Omental fat pad (tissue), 4 donors: ENCODE results near the gene JAZF1. TPM values are rescaled to one million over a fixed set of nuclear protein-coding genes. Genes with fewer than 3 reads are reported as not detected.

Experiments used
- ATAC-seq: fragments of 150-250 bp; one replicate; pipeline ENCODE4 v1.9.1; 2016; ENCODE audit warnings: mild to moderate bottlenecking, moderate library complexity; ENCODE audit not compliant: low FRiP score
- DNase-seq: peaks from one replicate; pipeline ENCODE4 v3.0.0-alpha.2; 2019; ENCODE audit warnings: low spot score
- CTCF ChIP-seq, 3 donors: fragments of 450-650 bp; IDR thresholded peaks; one replicate each; pipeline ENCODE4 v1.5.1; 2016 to 2017; ENCODE audit warnings: antibody characterized with exemption in 3 of 3, mild to moderate bottlenecking in 3 of 3, moderate library complexity in 2 of 3
- total RNA-seq, 4 donors: library from RNA; depleted of rRNA; stranded (reverse); fragments of >200 nt; gene quantifications; one replicate each; pipeline ENCODE4 v1.1.0, GENCODE V29; 2016

JAZF1 gene
- total RNA-seq, 4 donors from 2014 or later = 12.1 to 15.3 (median 12.8) TPM

- TF ChIP-seq CTCF (IDR thresholded peaks at IDR 0.05) = no peak
- ATAC-seq = no peak
- DNase-seq = no peak
Observed at GRCh38 chr7:27963056-27963455, 217.5 kb downstream of the JAZF1 start.

GRCh38 chr7:27962273-27962672 is 218.3 kb downstream of the JAZF1 start:
- ATAC-seq (no peak), DNase-seq (no peak)
- no peak for TF ChIP-seq CTCF (IDR thresholded peaks at IDR 0.05)

GRCh38 chr7:27961255-27961654 is 219.3 kb downstream of the JAZF1 start:
- DNase-seq = no peak

GRCh38 chr7:27960415-27960814 is 220.2 kb downstream of the JAZF1 start:
- DNase-seq (no peak), ATAC-seq (no peak)
- no peak for TF ChIP-seq CTCF (IDR thresholded peaks at IDR 0.05)

More at GRCh38 chr7:27961255-27961654, 219.3 kb downstream of the JAZF1 start:
- TF ChIP-seq CTCF (IDR thresholded peaks at IDR 0.05) = no peak
- no peak for ATAC-seq

- TF ChIP-seq CTCF (IDR thresholded peaks at IDR 0.05) = no peak
Observed at GRCh38 chr7:27958933-27959548, 221.6 kb downstream of the JAZF1 start.

GRCh38 chr7:27955596-27955995 is 225.0 kb downstream of the JAZF1 start:
- ATAC-seq (no peak), DNase-seq (no peak)
- TF ChIP-seq CTCF (IDR thresholded peaks at IDR 0.05) = no peak

More at GRCh38 chr7:27958933-27959548, 221.6 kb downstream of the JAZF1 start:
- DNase-seq (no peak), ATAC-seq (no peak)

- DNase-seq (no peak), ATAC-seq (no peak)
- TF ChIP-seq CTCF (IDR thresholded peaks at IDR 0.05) = no peak
Observed at GRCh38 chr7:27955011-27955410, 225.6 kb downstream of the JAZF1 start.
